ENCODE data around the gene BCAS3. TPM values are rescaled to one million over a fixed set of nuclear protein-coding genes. Genes with fewer than 3 reads are reported as not detected.

Gene BCAS3
- total RNA-seq, 4 donors from 2014 or later, result 21.7 to 42.2 (median 23.0) TPM

DNA sequence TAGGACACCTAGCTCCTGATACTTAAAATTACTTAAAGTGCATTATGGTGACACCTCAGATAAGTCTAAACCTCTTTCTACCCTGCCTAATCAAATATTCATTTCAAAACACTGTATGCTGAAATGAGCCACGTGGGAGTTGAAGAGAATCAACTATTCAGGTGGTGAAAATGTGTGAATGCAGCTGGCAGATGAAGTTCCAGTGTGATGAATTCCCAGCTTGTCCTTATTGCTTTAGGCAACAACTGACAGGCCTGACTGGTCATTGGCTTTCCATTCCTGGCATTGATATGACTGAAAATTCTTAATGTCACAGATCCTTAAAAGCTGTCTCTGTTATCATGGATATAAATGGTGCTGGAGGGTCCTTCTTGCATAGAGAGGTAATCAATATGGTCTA is 420.1 kb downstream of the BCAS3 start:
- TF ChIP-seq, protein P1, sequence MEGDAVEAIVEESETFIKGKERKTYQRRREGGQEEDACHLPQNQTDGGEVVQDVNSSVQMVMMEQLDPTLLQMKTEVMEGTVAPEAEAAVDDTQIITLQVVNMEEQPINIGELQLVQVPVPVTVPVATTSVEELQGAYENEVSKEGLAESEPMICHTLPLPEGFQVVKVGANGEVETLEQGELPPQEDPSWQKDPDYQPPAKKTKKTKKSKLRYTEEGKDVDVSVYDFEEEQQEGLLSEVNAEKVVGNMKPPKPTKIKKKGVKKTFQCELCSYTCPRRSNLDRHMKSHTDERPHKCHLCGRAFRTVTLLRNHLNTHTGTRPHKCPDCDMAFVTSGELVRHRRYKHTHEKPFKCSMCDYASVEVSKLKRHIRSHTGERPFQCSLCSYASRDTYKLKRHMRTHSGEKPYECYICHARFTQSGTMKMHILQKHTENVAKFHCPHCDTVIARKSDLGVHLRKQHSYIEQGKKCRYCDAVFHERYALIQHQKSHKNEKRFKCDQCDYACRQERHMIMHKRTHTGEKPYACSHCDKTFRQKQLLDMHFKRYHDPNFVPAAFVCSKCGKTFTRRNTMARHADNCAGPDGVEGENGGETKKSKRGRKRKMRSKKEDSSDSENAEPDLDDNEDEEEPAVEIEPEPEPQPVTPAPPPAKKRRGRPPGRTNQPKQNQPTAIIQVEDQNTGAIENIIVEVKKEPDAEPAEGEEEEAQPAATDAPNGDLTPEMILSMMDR (IDR thresholded peaks at IDR 0.05; ENCODE audit: low read depth), result no peak

DNA sequence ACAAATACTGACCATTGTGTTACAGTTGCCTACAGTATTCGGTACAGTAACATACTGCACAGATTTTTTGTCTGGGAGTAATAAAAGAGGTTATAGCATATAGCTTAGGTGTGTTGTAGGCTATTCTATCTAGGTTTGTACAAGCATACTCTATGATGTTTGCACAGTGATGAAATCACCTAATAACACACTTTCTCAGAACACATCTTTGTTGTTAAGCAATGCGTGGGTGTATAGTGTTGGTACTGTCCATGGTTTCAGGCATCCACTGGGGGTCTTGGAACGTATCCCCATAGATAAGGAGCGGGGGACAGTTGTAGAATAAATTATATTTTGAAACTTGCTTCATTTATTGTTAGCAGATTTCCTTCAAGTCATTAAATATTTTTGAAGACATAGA is 428.7 kb downstream of the BCAS3 start:
- TF ChIP-seq, protein P1 (IDR thresholded peaks at IDR 0.05; ENCODE audit: low read depth), result no peak

DNA sequence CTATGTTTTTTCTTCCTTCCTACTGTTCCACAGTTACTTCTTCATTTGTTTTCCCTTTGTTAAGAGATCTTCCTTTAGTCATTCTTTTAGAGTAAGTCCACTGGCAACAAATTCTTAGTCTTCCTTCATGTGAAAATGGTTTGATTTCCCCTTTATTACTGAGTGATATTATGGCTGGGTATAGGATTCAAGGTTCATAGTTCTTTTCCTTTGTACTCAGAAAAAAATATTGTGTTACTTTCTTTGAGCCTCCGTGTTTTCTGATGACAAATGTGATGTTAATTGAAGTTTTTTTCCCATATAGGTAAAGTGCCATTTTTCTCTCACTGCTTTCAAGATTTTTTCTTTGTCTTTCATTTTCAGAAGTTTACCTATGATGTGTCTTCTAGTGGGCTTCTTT is 438.9 kb downstream of the BCAS3 start:
- TF ChIP-seq, protein P1 (IDR thresholded peaks at IDR 0.05; ENCODE audit: low read depth), result no peak

DNA sequence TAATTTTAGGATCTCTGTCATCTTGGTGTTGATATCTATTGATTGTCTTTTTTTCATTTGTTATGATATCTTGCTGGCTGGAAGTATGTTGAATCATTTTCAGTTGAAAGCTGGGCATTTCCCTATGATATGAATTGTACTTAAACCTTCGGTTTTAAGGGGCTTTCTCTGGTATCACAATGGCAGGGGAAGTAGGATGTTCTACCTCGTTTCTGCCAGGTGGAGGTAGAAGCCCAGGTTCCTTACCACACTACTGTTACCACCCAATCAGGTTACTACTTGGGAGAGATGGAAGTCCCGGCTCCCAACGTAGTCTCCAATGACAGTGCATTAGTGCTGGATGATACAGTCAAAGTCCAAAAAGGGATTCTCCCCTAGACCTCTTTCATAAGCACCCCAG is 440.3 kb downstream of the BCAS3 start:
- TF ChIP-seq, protein P1 (IDR thresholded peaks at IDR 0.05; ENCODE audit: low read depth), result no peak

DNA sequence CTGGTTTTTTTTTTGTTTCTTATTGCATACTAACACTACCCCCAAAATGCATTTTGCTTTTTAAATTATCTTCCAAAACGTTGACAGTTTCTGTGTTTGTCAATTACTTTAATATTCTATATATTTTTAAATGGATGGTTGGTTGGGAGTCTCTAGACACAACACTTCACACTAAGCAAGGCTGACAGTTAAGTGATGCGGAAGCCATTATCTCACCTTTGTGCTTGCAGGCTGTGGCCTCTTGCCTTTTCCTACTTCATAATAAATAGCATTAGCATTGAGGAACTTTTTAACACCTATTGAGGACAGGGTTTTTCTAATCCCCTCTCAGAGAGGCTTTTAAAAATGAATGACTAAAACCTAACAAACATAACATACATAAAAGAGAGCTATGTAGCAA is 441.2 kb downstream of the BCAS3 start:
- TF ChIP-seq, protein P1 (IDR thresholded peaks at IDR 0.05; ENCODE audit: low read depth), result no peak

DNA sequence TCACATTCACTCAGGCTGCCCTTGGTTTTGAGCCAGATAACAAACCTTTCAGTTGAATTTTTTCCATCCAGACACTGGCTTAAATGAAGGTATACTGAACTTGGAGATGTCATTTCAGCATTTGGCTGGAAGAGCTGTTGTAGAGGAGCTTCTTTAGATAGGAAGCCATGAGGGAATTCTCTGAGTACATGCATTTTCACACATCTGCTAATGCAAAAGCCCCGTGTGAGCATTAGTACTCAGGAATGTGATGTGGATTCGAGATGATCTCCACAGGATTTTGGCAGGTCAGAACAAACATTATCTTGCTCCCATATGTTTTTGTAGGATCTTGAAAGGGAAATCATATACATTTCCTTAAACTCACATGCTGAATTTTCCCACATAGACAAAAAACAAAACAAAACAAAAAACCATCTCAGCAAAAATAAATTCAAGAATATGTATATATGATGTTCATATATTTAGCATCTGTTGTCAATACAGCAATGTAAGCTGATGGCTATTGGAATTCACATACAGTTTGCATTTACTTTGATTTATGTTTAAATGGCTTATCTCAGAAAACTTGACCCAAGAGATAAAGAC is 444.8 kb downstream of the BCAS3 start:
- TF ChIP-seq, protein P1 (IDR thresholded peaks at IDR 0.05; ENCODE audit: low read depth), result no peak

DNA sequence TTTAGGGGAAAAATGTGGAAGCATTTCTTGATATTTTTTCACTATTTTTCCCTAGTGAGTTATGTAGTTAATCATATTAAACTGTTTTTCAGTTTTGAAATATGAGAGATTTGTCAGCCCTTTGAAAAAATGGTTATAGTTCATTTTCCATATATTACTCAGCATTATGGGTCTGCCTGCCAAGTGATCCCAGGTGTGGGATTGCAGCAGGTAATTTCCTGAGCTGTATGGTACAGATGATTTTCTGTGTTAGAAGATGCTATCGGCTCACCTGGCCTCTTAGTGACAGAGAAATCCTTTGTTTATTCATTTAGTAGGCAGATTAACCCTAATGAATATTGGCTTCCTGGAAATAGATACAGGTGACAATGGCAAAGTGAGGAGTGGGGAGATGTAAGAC is 446.9 kb downstream of the BCAS3 start:
- TF ChIP-seq, protein P1 (IDR thresholded peaks at IDR 0.05; ENCODE audit: low read depth), result no peak
